ENCODE data around the gene PRR11. TPM values are rescaled to one million over a fixed set of nuclear protein-coding genes. Genes with fewer than 3 reads are reported as not detected.
A peak's percentile ranks its signal among the peaks of the same experiment; 100 is the strongest.

The PRR11 gene
- total RNA-seq, 1 experiment from 2014 or later = 77.2 TPM

- Histone ChIP-seq H3K4me1 (ENCODE audit: insufficient read depth, low read length) (peaks cover 38% of the 10 kb centered on the region), H3K9ac (ENCODE audit: low read length) (no peak overlapping the region), H3K9me3 (ENCODE audit: low read length) (no peaks in the 10 kb centered on the region), H3K27me3 (ENCODE audit: low read length) (no peaks in the 10 kb centered on the region), H3K9me2 (replicated peaks; ENCODE audit: low read length) (no peaks in the 10 kb centered on the region), H3K4me3 (ENCODE audit: low read length) (no peak overlapping the region), H3K36me3 (ENCODE audit: low read depth, low read length) (peaks cover 5% of the 10 kb centered on the region), H3K4me2 (ENCODE audit: low read length) (no peak overlapping the region), H3K27ac (ENCODE audit: low read length) (no peak overlapping the region), H3K79me2 (ENCODE audit: low read length) (peaks cover 100% of the 10 kb centered on the region), H4K20me1 (ENCODE audit: low read length) (0 out of 2 replicates have a peak, but pooled peaks cover 3% of the 10 kb centered on the region), H3F3A (ENCODE audit: low read length, unreplicated experiment) (no peaks in the 10 kb centered on the region), H2AFZ (ENCODE audit: low read length) (no peak overlapping the region)
- no peak for DNase-seq
- POLR2A ChIA-PET (ENCODE audit: unreplicated experiment) = no interaction called here
- intact Hi-C loops (cut with micrococcal nuclease) = no loop called here
- ATAC-seq = no peak
- TF ChIP-seq EZH2 (IDR thresholded peaks at IDR 0.05; ENCODE audit: low read length, unreplicated experiment) (no peak), EZH2phosphoT487 (IDR thresholded peaks at IDR 0.05; ENCODE audit: borderline replicate concordance, low read length) (no peak), CTCF (conservative IDR thresholded peaks at IDR 0.05; ENCODE audit: low read depth, low read length) (no peak)
- CTCF ChIA-PET = no interaction called here
- no TSS peak for BruUV-seq (replicated peaks)
These were observed 5.9 kb downstream of the PRR11 start for GRCh38 chr17:59161477-59161876.

GRCh38 chr17:59165933-59166342, 10.4 kb downstream of the PRR11 start:
- Histone ChIP-seq H4K20me1 (ENCODE audit: low read length) (0 out of 2 replicates have a peak, but pooled peaks cover 3% of the 10 kb centered on the region), H3K27ac (ENCODE audit: low read length) (no peak overlapping the region), H3K9ac (ENCODE audit: low read length) (no peak overlapping the region), H3K4me1 (ENCODE audit: insufficient read depth, low read length) (peaks cover 15% of the 10 kb centered on the region), H3K4me2 (ENCODE audit: low read length) (peak overlapping the region; percentile 22; the same call in 1 of the 2 replicates), H3K36me3 (ENCODE audit: low read depth, low read length) (peaks cover 19% of the 10 kb centered on the region), H3K4me3 (ENCODE audit: low read length) (no peak overlapping the region), H3K9me2 (replicated peaks; ENCODE audit: low read length) (no peaks in the 10 kb centered on the region), H3K9me3 (ENCODE audit: low read length) (no peaks in the 10 kb centered on the region), H3F3A (ENCODE audit: low read length, unreplicated experiment) (no peaks in the 10 kb centered on the region), H3K27me3 (ENCODE audit: low read length) (no peaks in the 10 kb centered on the region), H3K79me2 (ENCODE audit: low read length) (peaks cover 88% of the 10 kb centered on the region), H2AFZ (ENCODE audit: low read length) (peak overlapping the region; percentile 10; the same call in 1 of the 2 replicates)
- no TSS peak for BruUV-seq (replicated peaks)
- intact Hi-C loops (cut with micrococcal nuclease) = no loop called here
- ChIA-PET POLR2A (ENCODE audit: unreplicated experiment) (no interaction called here), CTCF (interaction anchor here (0.5 kb wide), 1 partner anchor 11 kb away, joined by 3 read pairs; the partner anchor contains the start of genes PRR11 and SKA2)
- TF ChIP-seq CTCF (conservative IDR thresholded peaks at IDR 0.05; ENCODE audit: low read depth, low read length) (peak; percentile 87), EZH2phosphoT487 (IDR thresholded peaks at IDR 0.05; ENCODE audit: borderline replicate concordance, low read length) (no peak)
- peak; percentile 77 for DNase-seq
- peak; percentile 80 for ATAC-seq

- Histone ChIP-seq H3K9ac (ENCODE audit: low read length) (no peak overlapping the region), H3K27me3 (ENCODE audit: low read length) (no peaks in the 10 kb centered on the region), H3K4me2 (ENCODE audit: low read length) (peak overlapping the region; percentile 38), H2AFZ (ENCODE audit: low read length) (no peak overlapping the region), H3K36me3 (ENCODE audit: low read depth, low read length) (peaks cover 26% of the 10 kb centered on the region), H3K79me2 (ENCODE audit: low read length) (peaks cover 77% of the 10 kb centered on the region), H3F3A (ENCODE audit: low read length, unreplicated experiment) (no peaks in the 10 kb centered on the region), H3K27ac (ENCODE audit: low read length) (no peak overlapping the region), H4K20me1 (ENCODE audit: low read length) (0 out of 2 replicates have a peak, but pooled peaks cover 3% of the 10 kb centered on the region), H3K4me3 (ENCODE audit: low read length) (no peak overlapping the region), H3K9me3 (ENCODE audit: low read length) (no peaks in the 10 kb centered on the region), H3K9me2 (replicated peaks; ENCODE audit: low read length) (no peaks in the 10 kb centered on the region), H3K4me1 (ENCODE audit: insufficient read depth, low read length) (peaks cover 15% of the 10 kb centered on the region)
- DNase-seq (peak; percentile 64), ATAC-seq (peak; percentile 37; the same call in 1 of the 2 replicates)
- ChIA-PET POLR2A (ENCODE audit: unreplicated experiment) (no interaction called here), CTCF (no interaction called here)
- intact Hi-C loops (cut with micrococcal nuclease) = no loop called here
- BruUV-seq (replicated peaks) = no TSS peak
- TF ChIP-seq EZH2 (IDR thresholded peaks at IDR 0.05; ENCODE audit: low read length, unreplicated experiment) (no peak), CTCF (conservative IDR thresholded peaks at IDR 0.05; ENCODE audit: low read depth, low read length) (no peak), EZH2phosphoT487 (IDR thresholded peaks at IDR 0.05; ENCODE audit: borderline replicate concordance, low read length) (no peak)
These were observed 12.0 kb downstream of the PRR11 start for GRCh38 chr17:59167571-59168001.

Measured in PC-3 (cell line).